Measurements from ENCODE around the gene GPLD1.

GPLD1 gene

DNA sequence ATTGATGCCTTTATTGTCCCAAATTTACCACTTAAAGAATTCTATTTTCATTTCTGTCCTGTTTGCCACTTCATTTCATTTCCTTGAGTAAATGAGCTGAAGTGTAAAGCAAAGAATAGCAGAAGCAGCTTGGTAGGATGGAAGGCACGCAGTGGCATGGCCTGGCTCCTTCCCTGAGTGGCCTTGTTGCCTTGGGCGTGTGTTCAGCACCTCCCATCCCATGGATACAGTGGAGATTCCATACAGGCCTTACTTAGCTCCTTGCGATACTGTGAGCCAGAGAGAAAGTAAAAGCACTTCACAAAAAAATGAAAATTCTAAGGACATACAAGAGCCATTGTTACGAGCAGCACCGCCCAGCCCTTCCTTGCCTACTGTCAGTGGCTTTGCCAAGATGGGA, 45.0 kb upstream of the GPLD1 start:
- TF ChIP-seq TCF4 (CRISPR knock-in tag; IDR thresholded peaks at IDR 0.05; ENCODE audit: borderline replicate concordance) (no peak), PPARA (CRISPR knock-in tag; IDR thresholded peaks at IDR 0.05; ENCODE audit: borderline replicate concordance) (no peak), SNAI2 (CRISPR knock-in tag; IDR thresholded peaks at IDR 0.05) (no peak), ARNTL (CRISPR knock-in tag; IDR thresholded peaks at IDR 0.05; ENCODE audit: borderline replicate concordance, low read depth) (no peak), ESRRG (CRISPR knock-in tag; IDR thresholded peaks at IDR 0.05) (no peak), CSDC2 (CRISPR knock-in tag; IDR thresholded peaks at IDR 0.05) (no peak), PATZ1 (CRISPR knock-in tag; IDR thresholded peaks at IDR 0.05; ENCODE audit: borderline replicate concordance) (no peak)
- TF ChIP-seq, protein P1, sequence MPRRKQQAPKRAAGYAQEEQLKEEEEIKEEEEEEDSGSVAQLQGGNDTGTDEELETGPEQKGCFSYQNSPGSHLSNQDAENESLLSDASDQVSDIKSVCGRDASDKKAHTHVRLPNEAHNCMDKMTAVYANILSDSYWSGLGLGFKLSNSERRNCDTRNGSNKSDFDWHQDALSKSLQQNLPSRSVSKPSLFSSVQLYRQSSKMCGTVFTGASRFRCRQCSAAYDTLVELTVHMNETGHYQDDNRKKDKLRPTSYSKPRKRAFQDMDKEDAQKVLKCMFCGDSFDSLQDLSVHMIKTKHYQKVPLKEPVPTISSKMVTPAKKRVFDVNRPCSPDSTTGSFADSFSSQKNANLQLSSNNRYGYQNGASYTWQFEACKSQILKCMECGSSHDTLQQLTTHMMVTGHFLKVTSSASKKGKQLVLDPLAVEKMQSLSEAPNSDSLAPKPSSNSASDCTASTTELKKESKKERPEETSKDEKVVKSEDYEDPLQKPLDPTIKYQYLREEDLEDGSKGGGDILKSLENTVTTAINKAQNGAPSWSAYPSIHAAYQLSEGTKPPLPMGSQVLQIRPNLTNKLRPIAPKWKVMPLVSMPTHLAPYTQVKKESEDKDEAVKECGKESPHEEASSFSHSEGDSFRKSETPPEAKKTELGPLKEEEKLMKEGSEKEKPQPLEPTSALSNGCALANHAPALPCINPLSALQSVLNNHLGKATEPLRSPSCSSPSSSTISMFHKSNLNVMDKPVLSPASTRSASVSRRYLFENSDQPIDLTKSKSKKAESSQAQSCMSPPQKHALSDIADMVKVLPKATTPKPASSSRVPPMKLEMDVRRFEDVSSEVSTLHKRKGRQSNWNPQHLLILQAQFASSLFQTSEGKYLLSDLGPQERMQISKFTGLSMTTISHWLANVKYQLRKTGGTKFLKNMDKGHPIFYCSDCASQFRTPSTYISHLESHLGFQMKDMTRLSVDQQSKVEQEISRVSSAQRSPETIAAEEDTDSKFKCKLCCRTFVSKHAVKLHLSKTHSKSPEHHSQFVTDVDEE (CRISPR knock-in tag; IDR thresholded peaks at IDR 0.05), result no peak
- no peak for ATAC-seq

DNA sequence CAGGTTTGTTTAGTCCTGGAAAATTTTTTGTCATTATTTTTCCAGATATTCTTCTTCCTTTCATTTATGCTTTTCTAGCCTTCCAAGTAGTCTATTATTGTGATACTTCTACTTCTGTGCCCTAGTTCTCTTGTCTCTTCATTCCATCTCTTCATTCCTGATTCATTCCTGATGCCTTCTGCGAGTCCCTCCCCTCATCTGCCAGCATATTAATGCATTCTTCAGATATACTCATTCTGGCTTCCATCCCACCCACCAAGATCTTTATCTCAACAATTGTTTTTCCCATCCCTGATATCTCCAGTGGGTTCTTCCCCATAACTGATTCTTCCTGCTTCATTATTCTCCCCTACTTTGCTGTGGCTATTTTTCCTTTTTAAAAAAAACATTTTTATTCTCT, 40.6 kb upstream of the GPLD1 start:
- TF ChIP-seq OSR1 (CRISPR knock-in tag; IDR thresholded peaks at IDR 0.05) (no peak), ISL1 (CRISPR knock-in tag; IDR thresholded peaks at IDR 0.05) (peak; percentile 70), CREB5 (CRISPR knock-in tag; IDR thresholded peaks at IDR 0.05; ENCODE audit: low read depth) (0 out of 2 replicates have a peak, but pooled peaks have one; percentile 6)
- peak; percentile 93 for ATAC-seq

DNA sequence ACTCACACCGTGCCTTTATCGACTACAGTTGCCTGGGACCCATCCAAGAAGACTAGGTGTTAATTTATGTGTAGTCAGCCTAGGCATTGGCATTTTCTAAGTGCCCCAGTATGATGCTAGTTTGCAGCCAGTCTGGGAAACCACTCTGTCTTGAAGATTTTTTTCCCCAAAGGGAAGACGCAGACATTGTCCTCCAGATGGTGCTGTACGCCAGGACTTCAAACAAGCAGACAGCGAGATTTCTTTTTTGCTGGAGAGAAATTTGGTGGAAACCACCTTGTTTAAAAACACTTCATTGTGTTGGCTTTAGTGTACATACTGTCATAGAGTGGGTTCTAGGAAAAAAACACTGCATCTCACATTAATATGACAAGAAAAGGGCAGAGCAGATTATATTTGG, 35.4 kb upstream of the GPLD1 start:
- TF ChIP-seq TCF4 (CRISPR knock-in tag; IDR thresholded peaks at IDR 0.05; ENCODE audit: borderline replicate concordance) (no peak), CSDC2 (CRISPR knock-in tag; IDR thresholded peaks at IDR 0.05) (no peak), ZC3H10 (CRISPR knock-in tag; IDR thresholded peaks at IDR 0.05) (no peak), ARNTL (CRISPR knock-in tag; IDR thresholded peaks at IDR 0.05; ENCODE audit: borderline replicate concordance, low read depth) (no peak), ISL1 (CRISPR knock-in tag; IDR thresholded peaks at IDR 0.05) (no peak), OSR1 (CRISPR knock-in tag; IDR thresholded peaks at IDR 0.05) (no peak), ZFP30 (CRISPR knock-in tag; IDR thresholded peaks at IDR 0.05) (no peak), PATZ1 (CRISPR knock-in tag; IDR thresholded peaks at IDR 0.05; ENCODE audit: borderline replicate concordance) (no peak), CREB5 (CRISPR knock-in tag; IDR thresholded peaks at IDR 0.05; ENCODE audit: low read depth) (no peak), ZNF8 (CRISPR knock-in tag; IDR thresholded peaks at IDR 0.05) (no peak), TOX (CRISPR knock-in tag; IDR thresholded peaks at IDR 0.05; ENCODE audit: borderline replicate concordance) (no peak)
- peak; percentile 78 for ATAC-seq

GRCh38 chr6:24524329-24524728, 35.0 kb upstream of the GPLD1 start:
- no peak for ATAC-seq
- no peak for TF ChIP-seq CREB5 (CRISPR knock-in tag; IDR thresholded peaks at IDR 0.05; ENCODE audit: low read depth)
